GM12878 (cell line): ENCODE results near the gene FHL2. TPM values are rescaled to one million over a fixed set of nuclear protein-coding genes. Genes with fewer than 3 reads are reported as not detected.

Experiments used
- ATAC-seq: fragments of 200-7000 bp; cut with Tn5 transposase; 3 replicates; pipeline ENCODE4 v1.9.1; 2020; ENCODE audit warnings: mild to moderate bottlenecking, moderate library complexity
- BruUV-seq: library from RNA; stranded (reverse); fragments of 400-500 nt; replicated peaks from 2 replicates; lab custom pipeline; 2021; lab: Mats Ljungman, UMichigan
- CTCF ChIA-PET: fragments of 300-600 bp; sonication (Branson Sonifier 250); formaldehyde crosslinking; extraction: SDS; loops from one replicate; lab custom pipeline; 2021; ENCODE audit warnings: inconsistent platforms; lab: Yijun Ruan, JAX
- POLR2A ChIA-PET: fragments of 350-600 bp; formaldehyde crosslinking; extraction: SDS; loops from one replicate; lab custom pipeline; 2021; ENCODE audit warnings: inconsistent platforms; lab: Charles Lee
- RAD21 ChIA-PET: fragments of 300-600 bp; sonication (Branson Sonifier 250); formaldehyde crosslinking; loops from one replicate; lab custom pipeline; 2023; ENCODE audit warnings: antibody characterized with exemption; ENCODE audit not compliant: unreplicated experiment; lab: Charles Lee
- SMC1A ChIA-PET: fragments of 300-600 bp; sonication (Branson Sonifier 250); formaldehyde crosslinking; loops from one replicate; lab custom pipeline; 2023; ENCODE audit not compliant: unreplicated experiment, uncharacterized antibody; lab: Charles Lee
- DNase-seq: peaks from one replicate; pipeline ENCODE4 v3.0.0-alpha.2; 2011; ENCODE audit warnings: low read depth, low spot score
- FAIRE-seq: peaks from 3 replicates; lab custom pipeline; 2011; peaks lifted over from hg19 to GRCh38; lab: Jason Lieb, UNC
- H2AFZ ChIP-seq: 2 replicates; pipeline ENCODE4 v1.6.0; 2011; ENCODE audit warnings: low read depth, low read length, control low read depth; ENCODE audit not compliant: control insufficient read depth
- H3K27ac ChIP-seq: 2 replicates; pipeline ENCODE4 v1.5.1; 2011; ENCODE audit warnings: control low read depth; ENCODE audit not compliant: control insufficient read depth, insufficient read depth
- H3K27me3 ChIP-seq, 2 experiments: replicated peaks in 1 of 2; 2 replicates each; pipeline versions ENCODE4 v1.6.0 to v1.6.1; 2011; ENCODE audit warnings: low read length in 1 of 2; ENCODE audit not compliant: control insufficient read depth in 2 of 2, insufficient read depth in 2 of 2
- H3K36me3 ChIP-seq, 2 experiments: 2 replicates each; pipeline ENCODE4 v1.5.1; 2011; ENCODE audit warnings: low read length in 1 of 2; ENCODE audit not compliant: control insufficient read depth in 2 of 2, insufficient read depth in 2 of 2
- H3K4me1 ChIP-seq: 2 replicates; pipeline ENCODE4 v1.6.1; 2011; ENCODE audit warnings: mild to moderate bottlenecking, low read length, moderate library complexity, mixed read lengths; ENCODE audit not compliant: control insufficient read depth, insufficient read depth
- H3K4me2 ChIP-seq: 2 replicates; pipeline ENCODE4 v1.6.0; 2011; ENCODE audit warnings: control low read depth; ENCODE audit not compliant: control insufficient read depth, insufficient read depth
- H3K4me3 ChIP-seq: fragments of 200-600 bp; sonication (generic); 2 replicates; pipeline ENCODE4 v1.5.1; 2016
- H3K79me2 ChIP-seq: 2 replicates; pipeline ENCODE4 v1.6.0; 2011; ENCODE audit warnings: low read length; ENCODE audit not compliant: control insufficient read depth, insufficient read depth
- H3K9ac ChIP-seq: 2 replicates; pipeline ENCODE4 v1.8.0; 2011; ENCODE audit warnings: low read length, control low read depth, mixed read lengths; ENCODE audit not compliant: control insufficient read depth, insufficient read depth
- H3K9me3 ChIP-seq: replicated peaks from 3 replicates; pipeline ENCODE4 v1.5.1; 2011; ENCODE audit warnings: mild to moderate bottlenecking, low read length; ENCODE audit not compliant: control insufficient read depth, insufficient read depth
- H4K20me1 ChIP-seq: 2 replicates; pipeline ENCODE4 v1.6.0; 2011; ENCODE audit not compliant: control insufficient read depth, insufficient read depth
- ESRRA ChIP-seq: IDR thresholded peaks from 2 replicates; pipeline ENCODE4 v1.6.1; 2012; ENCODE audit warnings: mild to moderate bottlenecking, low read length, improper control_type of control experiment
- HDGF ChIP-seq: fragments of 450-650 bp; IDR thresholded peaks from 2 replicates; pipeline ENCODE4 v1.6.1; 2016; ENCODE audit warnings: antibody characterized with exemption
- IKZF2 ChIP-seq, 2 experiments: fragments of 450-650 bp; IDR thresholded peaks; 2 replicates each; pipeline ENCODE4 v1.6.1; 2017; ENCODE audit warnings: mild to moderate bottlenecking in 2 of 2, moderate library complexity in 2 of 2
- NR2C2 ChIP-seq: IDR thresholded peaks from 2 replicates; pipeline ENCODE4 v1.6.1; 2011; ENCODE audit warnings: borderline replicate concordance, low read depth; ENCODE audit not compliant: control insufficient read depth, insufficient read length
- PAX8 ChIP-seq: fragments of 450-650 bp; IDR thresholded peaks from 2 replicates; pipeline ENCODE4 v1.6.1; 2017; ENCODE audit warnings: mild to moderate bottlenecking, moderate library complexity
- RB1 ChIP-seq: fragments of 450-650 bp; formaldehyde crosslinking; IDR thresholded peaks from 2 replicates; pipeline ENCODE4 v1.6.1; 2017; ENCODE audit warnings: mild to moderate bottlenecking, borderline replicate concordance
- RBBP5 ChIP-seq: fragments of 200-600 bp; sonication (generic); conservative IDR thresholded peaks from 2 replicates; pipeline ENCODE4 v1.6.1; 2016
- SIN3A ChIP-seq: IDR thresholded peaks from 2 replicates; pipeline ENCODE4 v1.6.1; 2012; ENCODE audit warnings: low read depth, low read length, improper control_type of control experiment
- TBL1XR1 ChIP-seq: IDR thresholded peaks from 2 replicates; pipeline ENCODE4 v1.6.1; 2012; ENCODE audit warnings: low read depth, low read length, improper control_type of control experiment
- ZBED1 ChIP-seq: IDR thresholded peaks from 2 replicates; pipeline ENCODE4 v1.6.1; 2016; ENCODE audit warnings: borderline replicate concordance
- ZNF207 ChIP-seq: fragments of 450-650 bp; IDR thresholded peaks from 2 replicates; pipeline ENCODE4 v1.6.1; 2014; ENCODE audit warnings: antibody characterized with exemption, mild to moderate bottlenecking, borderline replicate concordance
- WGBS: methylation state at CpG from one replicate; pipeline ENCODE4 v1.1.6; 2016; ENCODE audit warnings: low lambda C conversion rate; ENCODE audit not compliant: insufficient replicate concordance, insufficient coverage; ENCODE audit errors: missing lambda C conversion rate; 5-methylcytosine and 5-hydroxymethylcytosine counted together
- in situ Hi-C: fragments of 300-500 bp; cut with MboI; formaldehyde crosslinking; loops from 9 replicates; pipeline ENCODE4 v1.14.3; 2018; ENCODE audit warnings: mixed read lengths
- intact Hi-C: fragments of 100-400 bp; cut with micrococcal nuclease; formaldehyde crosslinking; loops from one replicate; pipeline ENCODE4 v1.14.2; 2022; ENCODE audit not compliant: unreplicated experiment
- polyA plus RNA-seq, 11 experiments: library from polyadenylated mRNA; depleted of rRNA in 4 of 11; unstranded in 6 of 11; stranded (reverse) in 5 of 11; fragments of >200 nt; fragmentation: Nextera tagmentation in 4 of 11; fragmentation: Illumina TruSeq in 1 of 11; extraction: Ambion mirVana in 4 of 11; extraction: Trizol in 1 of 11; gene quantifications; 1 replicate in 1 of 11; 2 replicates in 10 of 11; pipeline versions ENCODE4 v1.2.1 to v1.2.3, GENCODE V29; 2011 to 2016; ENCODE audit warnings: inconsistent platforms in 2 of 11, missing spikeins in 2 of 11, low read depth in 1 of 11
- total RNA-seq, 4 experiments: library from RNA; depleted of rRNA in 3 of 4; stranded (reverse); fragments of >200 nt in 3 of 4; fragmentation: Illumina TruSeq in 1 of 4; extraction: Trizol in 1 of 4; gene quantifications; 2 replicates each; pipeline versions ENCODE4 v1.2.1 to v1.2.3, GENCODE V29; 2013 to 2021
- TF ChIP-seq, protein P1 (sequence below): fragments of 450-650 bp; IDR thresholded peaks from 2 replicates; pipeline ENCODE4 v1.6.1; 2017; ENCODE audit warnings: borderline replicate concordance

FHL2 gene
- total and polyA plus RNA-seq, 10 of the 15 experiments (the other 5 are each of a cell fraction or from before 2014, with no cell fraction given), result 2.2 to 9.9 (median 4.5) TPM

DNA sequence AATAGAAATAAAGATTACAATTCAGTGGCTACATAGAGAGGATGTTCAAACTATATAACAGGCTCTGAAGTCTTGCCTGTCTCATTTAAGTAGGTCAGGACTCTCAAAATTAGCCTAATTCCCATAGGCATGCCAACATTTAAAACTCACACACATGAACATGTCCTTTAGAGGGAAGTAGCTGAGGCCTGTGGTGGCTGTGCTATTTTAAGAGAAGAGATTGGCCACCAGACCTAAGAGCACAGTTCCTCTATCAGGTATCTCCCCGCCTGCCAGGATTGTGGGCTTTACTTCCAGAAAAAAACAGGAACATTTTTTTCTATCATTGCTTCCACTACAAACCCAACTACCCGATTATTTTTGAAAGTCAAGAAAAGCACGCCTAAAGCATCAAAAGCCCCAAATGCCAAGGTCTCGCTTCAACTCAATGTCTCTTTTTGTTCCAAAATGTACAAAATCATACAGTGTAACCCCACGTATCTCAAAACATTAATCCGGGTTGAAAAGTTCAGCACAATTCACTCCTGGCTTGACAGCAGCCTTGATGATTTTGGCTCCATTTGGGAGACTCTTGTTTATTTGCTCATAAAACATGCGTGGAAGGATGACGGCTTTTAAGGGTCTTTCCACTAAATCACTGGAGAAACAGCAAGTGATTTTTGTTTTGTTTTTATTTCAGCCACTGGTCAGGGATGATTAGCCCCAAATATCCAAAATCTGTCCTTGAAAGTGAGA is 15.3 kb downstream of the FHL2 start (continued):
- no peak for TF ChIP-seq NR2C2
- TF ChIP-seq ZNF207, result no peak
- no peak for TF ChIP-seq ZBED1

- Histone ChIP-seq H3K4me3 (no peak overlapping the region), H3K27me3 (no peaks in the 10 kb centered on the region), H3K9me3 (no peaks in the 10 kb centered on the region), H3K79me2 (no peaks in the 10 kb centered on the region), H4K20me1 (no peaks in the 10 kb centered on the region)
- in situ Hi-C loops, result no loop called here
- FAIRE-seq, result no peak
- ChIA-PET CTCF (no interaction called here), POLR2A (no interaction called here), RAD21 (no interaction called here)
- intact Hi-C loops, result no loop called here
- TF ChIP-seq RBBP5 (no peak), ESRRA (no peak), IKZF2 (IDR thresholded peaks at IDR 0.05) (no peak), TBL1XR1 (no peak), HDGF (no peak), SIN3A (no peak), RB1 (no peak), PAX8 (no peak)
- TF ChIP-seq, protein P1, sequence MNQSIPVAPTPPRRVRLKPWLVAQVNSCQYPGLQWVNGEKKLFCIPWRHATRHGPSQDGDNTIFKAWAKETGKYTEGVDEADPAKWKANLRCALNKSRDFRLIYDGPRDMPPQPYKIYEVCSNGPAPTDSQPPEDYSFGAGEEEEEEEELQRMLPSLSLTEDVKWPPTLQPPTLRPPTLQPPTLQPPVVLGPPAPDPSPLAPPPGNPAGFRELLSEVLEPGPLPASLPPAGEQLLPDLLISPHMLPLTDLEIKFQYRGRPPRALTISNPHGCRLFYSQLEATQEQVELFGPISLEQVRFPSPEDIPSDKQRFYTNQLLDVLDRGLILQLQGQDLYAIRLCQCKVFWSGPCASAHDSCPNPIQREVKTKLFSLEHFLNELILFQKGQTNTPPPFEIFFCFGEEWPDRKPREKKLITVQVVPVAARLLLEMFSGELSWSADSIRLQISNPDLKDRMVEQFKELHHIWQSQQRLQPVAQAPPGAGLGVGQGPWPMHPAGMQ, result no peak
- TF ChIP-seq, all 136 proteins: peak for 0
- Histone ChIP-seq H3K4me1 (no peaks in the 10 kb centered on the region), H3K9ac (no peak overlapping the region), H3K36me3 (no peaks in the 10 kb centered on the region), H3K4me2 (no peak overlapping the region), H2AFZ (no peak overlapping the region), H3K27ac (no peak overlapping the region)
- SMC1A ChIA-PET, result no interaction called here
- ATAC-seq (no peak), DNase-seq (no peak)
- WGBS, result 37% methylated on average over 5 of the region's 5 CpGs
- BruUV-seq, result no TSS peak
Observed at GRCh38 chr2:105382177-105382576, 16.7 kb downstream of the FHL2 start.
